Stimulated activated CD4-positive, alpha-beta T cell treated with anti-CD3 and anti-CD28 coated beads, TNF-alpha, amount 100 ng/mL, for 48 hours (primary cell): ENCODE data around the gene MAP3K21.
A peak's percentile ranks its signal among the peaks of the same experiment; 100 is the strongest.

Experiments
- DNase-seq, 3 donors: peaks; one replicate each; pipeline ENCODE4 v3.0.0-alpha.2; 2020; ENCODE audit warnings: low read depth in 3 of 3

MAP3K21 gene

GRCh38 chr1:233327651-233328141 is at the start of gene MAP3K21:
MAP3K21 (plus strand) TSS chr1:233327724; CDS start chr1:233328029, 305 bp downstream.
- DNase-seq, result no peak

- DNase-seq, result no peak
Measured at GRCh38 chr1:233278631-233279030, 48.9 kb upstream of the MAP3K21 start.

GRCh38 chr1:233279971-233280370 is 47.6 kb upstream of the MAP3K21 start:
- no peak for DNase-seq

DNA sequence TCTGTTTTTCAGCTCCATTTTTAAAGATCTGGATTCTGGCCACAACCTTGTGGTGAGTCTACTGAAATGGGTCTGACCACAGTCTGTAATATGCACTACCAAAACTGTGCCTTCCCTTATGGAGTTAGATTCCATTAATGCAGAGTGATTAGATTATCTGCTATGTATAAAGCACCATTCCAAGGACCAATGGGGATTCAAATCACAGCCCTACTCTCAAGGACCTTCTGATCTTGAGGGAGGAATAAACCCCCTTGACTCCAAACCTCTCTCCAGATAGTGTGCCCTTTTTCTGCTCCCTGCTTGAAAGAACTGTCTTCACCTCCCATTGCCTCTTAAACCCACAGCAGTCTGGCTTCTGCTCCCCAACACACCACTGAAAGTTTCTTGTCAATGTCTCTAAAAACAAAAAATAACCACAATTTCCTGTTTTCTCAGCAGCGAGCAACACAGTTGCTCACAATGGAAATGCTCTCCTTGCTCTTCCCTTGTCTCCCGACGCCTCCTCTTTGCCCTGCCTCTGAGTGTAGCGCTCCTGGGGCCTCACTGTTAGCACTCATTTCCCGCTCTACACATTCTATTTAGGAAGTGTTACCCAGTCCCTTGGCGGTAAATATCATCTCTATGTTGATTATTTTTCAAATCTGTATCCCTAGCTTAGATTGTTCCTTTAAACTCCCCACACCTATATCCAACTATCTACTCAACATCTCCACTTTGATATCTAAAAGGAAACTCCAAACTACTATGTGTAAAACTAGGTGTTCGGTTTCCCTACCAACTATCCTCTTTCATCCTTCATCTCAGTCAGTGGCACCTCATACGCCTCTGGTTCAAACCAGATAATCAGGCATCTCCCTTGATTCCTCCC is 45.6 kb upstream of the MAP3K21 start:
- DNase-seq, result peak in 1 of 3 donors; percentile 8

- DNase-seq, result no peak
Measured at GRCh38 chr1:233282582-233282886, 45.0 kb upstream of the MAP3K21 start.

- no peak for DNase-seq
Measured at GRCh38 chr1:233289676-233290075, 37.8 kb upstream of the MAP3K21 start.

GRCh38 chr1:233290396-233291034 is 37.0 kb upstream of the MAP3K21 start:
- no peak for DNase-seq

DNA sequence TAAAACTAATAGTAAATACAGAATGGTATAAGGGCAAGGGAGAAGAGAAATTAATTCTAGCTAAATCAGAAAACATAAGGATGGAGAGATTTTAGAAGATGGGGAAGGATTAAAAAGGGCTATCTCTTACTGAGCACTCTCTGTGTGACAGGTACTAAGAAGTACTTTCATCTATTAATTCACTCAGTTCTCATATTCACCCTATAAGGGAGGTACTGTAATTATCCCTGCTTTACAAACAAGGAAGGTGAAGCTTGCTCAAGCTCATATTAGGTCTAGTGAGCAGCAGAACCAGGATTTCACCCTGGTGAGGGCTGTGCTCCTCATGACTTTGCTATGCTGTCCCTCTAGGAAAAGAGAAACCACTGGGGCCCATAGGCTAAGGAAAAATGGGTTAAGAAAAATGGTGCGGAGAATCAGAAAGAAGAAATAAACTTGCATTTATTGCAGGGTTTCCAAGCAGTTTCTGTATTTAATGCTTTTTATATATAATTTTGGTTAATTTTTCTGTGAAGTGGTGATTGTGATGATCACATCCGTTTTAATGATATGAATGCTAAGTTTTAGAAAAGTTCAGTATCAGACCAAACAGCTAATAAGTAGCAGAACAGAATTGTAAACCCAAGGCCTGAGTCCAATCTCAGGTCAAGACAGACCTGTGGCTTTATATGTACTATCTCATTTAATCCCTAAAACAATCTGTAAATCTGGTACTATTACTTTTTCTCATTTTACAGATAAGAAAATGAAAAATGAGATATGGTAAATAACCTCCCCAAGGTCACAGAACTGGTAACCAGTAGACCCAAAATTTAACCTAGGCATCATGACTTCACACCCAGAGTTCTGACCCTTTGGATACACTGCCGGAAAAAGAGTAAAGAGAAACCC is 33.7 kb upstream of the MAP3K21 start:
- DNase-seq, result no peak

GRCh38 chr1:233294913-233295236 is 32.6 kb upstream of the MAP3K21 start:
- peak; percentile 6 to 17 (median 9) for DNase-seq

DNA sequence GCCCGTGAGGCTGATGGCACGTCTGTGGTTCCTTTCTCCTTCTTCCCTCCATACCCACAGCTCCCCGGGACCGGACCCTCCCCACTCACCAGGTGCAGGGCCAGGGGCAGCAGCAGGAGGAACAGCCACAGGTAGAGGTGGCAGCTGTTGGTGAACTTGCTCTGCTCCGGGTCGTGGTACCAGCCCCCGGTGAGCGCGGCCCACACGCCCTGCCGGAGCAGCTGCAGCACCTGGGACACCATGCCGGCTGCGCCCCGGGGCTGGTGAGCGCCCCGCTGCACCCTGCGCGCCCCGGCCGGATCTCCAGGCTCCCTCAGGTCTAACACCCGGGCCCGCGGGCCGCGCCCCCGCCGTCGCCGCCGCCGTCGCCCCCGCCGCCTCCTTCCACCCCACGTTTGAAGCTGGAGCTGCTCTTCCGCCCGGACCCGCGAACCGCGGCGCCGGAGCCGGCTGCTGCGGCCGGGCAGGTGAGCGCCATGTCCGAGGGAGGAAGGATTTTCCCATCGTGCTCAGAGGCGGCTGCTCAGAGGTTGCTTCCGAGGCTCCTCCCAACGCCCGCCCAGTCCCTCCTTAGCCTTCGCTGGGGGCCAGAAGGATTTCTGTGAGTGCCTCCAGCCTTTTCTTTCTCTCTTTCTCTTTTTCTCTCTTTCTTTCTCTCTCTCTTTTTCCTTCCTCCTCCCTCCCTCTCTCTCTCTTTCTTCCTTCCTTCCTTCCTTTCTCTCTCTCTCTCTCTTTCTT is 32.1 kb upstream of the MAP3K21 start, which contains the start of gene PCNX2:
Gene PCNX2 (minus strand): TSS at position 489 of the 738 bp plus-strand sequence. CDS start 247 bp downstream, at position 242.
- DNase-seq, result peak; percentile 43 to 66 (median 59)

DNA sequence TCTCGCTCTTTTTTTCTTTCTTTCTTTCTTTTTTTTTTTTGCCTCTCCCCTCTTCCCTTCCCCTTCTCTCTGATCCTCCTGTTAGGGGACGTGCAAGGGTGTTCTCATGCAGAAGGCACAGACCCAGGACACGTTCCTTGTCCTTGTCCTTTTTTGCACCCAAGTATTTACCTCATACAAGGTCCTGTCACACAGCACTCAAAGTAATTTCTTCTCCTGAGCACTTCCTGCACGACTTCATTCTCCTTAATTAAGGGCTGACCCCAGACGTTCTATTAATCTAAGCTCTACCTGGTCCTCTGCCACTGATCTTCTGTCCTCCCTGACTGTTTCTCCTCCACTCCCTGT is 31.6 kb upstream of the MAP3K21 start:
- no peak for DNase-seq

GRCh38 chr1:233299450-233299849 is 28.1 kb upstream of the MAP3K21 start:
- DNase-seq, result no peak

GRCh38 chr1:233300326-233300725 is 27.2 kb upstream of the MAP3K21 start:
- no peak for DNase-seq

DNA sequence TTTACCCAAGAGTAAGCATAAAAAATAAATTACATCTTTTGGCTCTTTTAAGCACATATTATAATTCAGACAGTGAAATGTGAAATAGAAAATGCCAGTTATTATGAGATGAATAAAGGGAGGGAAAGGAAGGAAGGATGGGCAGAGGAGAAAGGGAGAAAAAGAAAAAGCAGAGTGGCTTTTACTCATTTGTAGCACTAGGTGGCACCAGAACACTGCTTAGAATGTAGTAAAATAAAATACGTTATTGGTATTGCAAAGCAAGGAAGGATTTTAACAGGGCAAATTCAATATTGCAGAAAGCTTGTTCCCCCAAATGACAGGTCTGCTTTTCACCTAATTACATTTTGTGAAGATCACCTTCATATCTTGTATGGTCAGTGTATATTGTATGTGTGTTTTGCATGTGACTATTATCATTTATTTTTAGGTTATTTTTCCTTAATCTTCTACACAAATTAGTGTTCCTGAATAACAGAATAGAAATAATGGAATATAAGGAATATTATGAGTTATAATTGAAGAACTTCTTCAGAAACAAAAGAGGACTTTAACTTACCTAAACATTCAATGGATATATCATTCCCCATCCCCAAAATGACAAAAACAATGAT is 22.9 kb upstream of the MAP3K21 start:
- no peak for DNase-seq

GRCh38 chr1:233313434-233314155 is 13.9 kb upstream of the MAP3K21 start:
- no peak for DNase-seq

- no peak for DNase-seq
Measured at GRCh38 chr1:233315718-233316301, 11.7 kb upstream of the MAP3K21 start.

- DNase-seq, result no peak
Measured at GRCh38 chr1:233316473-233316872, 11.1 kb upstream of the MAP3K21 start.

GRCh38 chr1:233319272-233319671 is 8.3 kb upstream of the MAP3K21 start:
- DNase-seq, result no peak

- no peak for DNase-seq
Measured at GRCh38 chr1:233320023-233320422, 7.5 kb upstream of the MAP3K21 start.

GRCh38 chr1:233323718-233324117 is 3.8 kb upstream of the MAP3K21 start:
- DNase-seq, result no peak
